Globus pallidus (tissue), 1 donor: ENCODE results near the gene RALGPS1.

Source experiments
- DNase-seq: peaks from one replicate; pipeline ENCODE4 v3.0.0-alpha.2; 2015; ENCODE audit warnings: low spot score

RALGPS1 gene

DNA sequence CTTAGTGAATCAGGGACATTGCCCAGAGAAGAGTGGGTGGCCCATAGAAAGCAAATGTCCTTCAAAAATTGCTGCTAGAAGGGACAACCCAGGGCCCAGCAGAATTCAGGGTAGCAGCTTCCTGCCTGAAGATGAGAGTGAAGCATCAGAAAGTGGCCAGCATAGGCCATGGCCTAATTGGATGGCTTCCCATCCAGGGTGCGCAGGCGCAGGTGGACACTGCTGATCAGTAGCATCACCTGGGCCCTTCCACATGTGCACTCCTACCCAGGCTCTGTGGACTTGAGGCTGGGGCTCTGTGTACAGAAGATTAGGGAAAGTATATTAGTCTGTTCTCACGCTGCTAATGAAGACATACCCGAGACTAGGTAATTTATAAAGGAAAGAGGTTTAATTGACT, 291.4 kb downstream of the RALGPS1 start:
- DNase-seq: no peak

DNA sequence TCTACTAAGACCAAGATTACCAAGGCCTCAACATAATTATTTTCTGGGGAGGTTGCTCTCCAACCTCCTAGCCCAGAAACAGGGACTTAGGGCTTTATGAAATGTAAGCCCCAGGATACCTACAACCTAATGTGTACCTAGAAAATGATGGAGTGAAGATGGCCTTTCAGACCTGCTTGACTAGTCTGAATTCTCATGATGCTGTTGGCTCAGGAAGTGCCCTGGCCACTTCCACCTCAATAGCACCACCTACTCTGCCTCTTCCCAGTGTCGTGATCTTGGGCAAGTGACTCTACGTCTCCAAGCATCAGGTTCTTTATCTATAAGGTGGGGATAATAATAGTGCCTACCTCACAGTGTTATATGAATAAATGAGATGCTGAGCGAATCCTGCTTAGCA, 292.1 kb downstream of the RALGPS1 start:
- no peak for DNase-seq

DNA sequence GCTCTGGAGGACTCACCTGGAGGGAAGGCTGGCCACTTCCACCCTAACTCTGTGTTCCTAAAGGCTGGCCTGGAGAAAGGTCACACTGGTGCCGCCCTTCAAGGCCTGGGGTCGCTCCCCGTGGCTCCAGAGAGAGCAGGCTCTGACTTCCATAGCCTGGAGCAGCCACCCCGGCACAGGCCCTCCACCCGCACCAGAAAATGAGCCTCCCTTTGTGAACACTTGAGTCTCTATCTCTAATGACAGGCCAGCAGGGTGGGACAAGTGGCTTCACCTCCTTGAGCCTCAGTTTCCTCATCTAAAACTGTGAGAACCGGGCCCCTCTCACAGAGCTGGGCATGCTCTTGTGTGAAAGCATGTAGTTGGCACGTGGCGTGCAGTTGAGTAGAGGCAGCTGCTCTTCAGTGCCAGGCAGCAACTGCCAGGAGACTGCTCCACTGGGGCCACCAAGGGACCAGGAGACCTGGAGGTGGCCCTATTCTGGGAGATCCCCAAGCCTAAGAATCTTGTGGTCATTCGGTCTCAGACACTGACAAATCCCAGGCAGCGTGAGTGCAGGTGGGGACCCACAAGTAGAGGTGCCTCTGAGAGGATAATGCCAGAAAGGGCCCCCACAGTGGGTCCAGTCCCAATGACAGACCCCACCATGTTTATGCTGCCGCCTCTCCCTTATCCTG, 293.3 kb downstream of the RALGPS1 start:
- no peak for DNase-seq

DNA sequence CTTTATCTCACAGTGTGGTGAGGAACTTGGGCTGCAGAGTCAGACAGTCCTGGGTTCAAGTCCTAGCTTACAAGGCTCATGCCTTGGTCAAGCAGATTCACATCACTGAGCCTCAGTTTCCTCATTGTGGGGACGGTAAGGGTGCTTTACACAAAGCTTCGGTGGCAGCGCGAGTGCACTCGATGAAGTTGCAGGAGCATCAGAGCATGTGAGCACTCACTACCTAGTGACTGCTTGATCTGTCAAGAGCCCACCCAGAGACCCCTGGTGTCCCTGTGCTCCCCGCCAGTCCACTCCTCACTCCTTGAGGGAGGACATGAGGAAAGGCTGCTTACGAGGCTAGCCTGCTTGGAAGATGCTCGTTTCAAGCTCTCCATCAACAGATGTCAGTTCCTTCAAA, 293.8 kb downstream of the RALGPS1 start:
- DNase-seq: no peak

DNA sequence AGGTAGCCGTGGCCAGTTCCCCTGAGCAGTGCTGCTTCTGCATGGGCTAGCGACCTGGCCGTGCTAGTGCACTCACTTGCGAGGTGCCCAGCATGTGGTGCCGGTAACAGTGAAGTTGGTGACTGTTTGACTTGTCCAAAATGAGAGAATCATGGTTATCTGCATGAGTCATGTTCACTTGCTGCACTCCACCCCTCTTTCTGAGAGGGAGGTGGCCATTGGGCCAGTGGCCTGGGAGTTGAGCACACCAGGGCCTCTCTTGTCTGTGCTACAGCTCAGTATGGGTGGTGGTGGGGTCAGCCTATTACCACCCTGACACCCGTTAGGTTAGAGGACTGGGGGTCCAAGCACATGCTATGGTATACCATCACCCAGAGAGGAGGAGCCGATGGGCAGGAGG, 294.6 kb downstream of the RALGPS1 start:
- no peak for DNase-seq

DNA sequence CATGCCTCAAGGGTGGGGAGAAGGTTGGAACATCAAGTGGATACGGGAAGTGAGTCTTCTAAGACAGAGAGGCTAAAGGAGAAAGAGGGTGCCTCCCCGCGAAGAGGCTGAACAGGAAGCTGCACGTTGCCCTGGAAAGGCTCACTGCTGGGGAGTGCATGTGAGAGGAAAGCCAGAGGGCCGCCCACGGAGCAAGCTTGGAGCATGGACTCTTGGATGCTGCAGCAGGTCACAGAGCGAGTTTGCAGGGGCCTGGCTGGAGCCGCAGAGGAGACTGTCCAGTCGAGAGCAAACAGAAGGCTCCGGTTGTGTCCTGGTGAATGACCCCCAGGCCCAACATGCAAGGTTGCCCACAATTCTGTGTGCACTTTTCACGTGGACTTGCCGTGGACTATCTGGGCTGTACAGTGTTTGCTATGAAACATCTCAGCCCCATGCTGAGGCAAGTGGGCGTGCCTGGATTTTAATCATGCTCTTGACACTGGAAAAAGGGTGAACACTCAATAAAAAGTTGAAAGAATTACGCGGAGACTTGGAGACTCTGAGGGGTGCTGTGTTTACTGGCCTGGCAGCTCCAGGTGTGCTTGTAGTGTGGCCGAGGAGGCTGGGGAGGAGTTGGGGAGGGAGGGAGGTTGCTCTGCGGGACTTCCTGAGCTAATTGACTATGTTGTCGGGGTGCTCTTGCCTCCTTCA, 295.5 kb downstream of the RALGPS1 start:
- DNase-seq: no peak

DNA sequence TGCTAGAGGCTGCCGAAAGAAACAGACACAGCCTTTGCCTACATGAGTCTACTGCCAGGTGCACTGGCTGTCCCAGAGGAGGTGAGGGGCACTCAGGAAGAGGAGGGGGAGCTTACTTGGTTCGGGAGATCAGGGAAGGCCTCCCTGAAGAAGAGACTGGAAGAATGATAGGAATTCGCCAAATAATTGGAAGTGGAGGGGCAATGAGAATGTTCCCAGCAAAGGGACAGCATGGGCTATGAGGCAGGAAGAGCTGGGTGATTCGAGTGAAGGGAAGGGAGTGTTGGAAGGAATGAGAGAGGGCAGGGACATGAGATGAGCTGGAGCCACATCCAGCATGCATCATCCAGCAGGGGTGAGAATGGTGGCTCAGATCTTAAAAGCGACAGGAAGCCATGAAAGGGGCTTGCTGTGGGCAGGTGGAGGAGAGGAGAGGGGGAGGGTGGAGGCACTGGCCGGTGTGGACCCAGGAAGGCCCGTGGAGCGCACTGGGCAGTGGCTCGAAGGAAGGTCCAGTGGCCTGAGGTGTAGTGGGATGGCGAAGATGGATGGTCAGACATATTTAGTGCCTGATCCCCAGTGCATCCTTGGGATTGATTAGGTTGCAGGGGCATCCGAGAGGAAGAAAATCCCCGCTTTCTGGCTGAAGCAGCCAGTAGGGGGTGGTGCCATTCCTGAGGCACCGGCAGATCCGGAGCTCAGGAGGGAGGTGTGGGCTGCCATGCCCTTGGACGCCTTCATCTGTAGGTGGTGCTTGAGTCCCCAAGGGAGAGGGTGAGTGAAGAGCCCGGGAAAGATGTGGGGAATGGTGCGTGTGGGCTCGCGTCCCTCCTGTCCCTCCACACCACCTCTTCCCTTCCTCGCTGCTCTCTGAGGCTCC, 296.5 kb downstream of the RALGPS1 start:
- no peak for DNase-seq

DNA sequence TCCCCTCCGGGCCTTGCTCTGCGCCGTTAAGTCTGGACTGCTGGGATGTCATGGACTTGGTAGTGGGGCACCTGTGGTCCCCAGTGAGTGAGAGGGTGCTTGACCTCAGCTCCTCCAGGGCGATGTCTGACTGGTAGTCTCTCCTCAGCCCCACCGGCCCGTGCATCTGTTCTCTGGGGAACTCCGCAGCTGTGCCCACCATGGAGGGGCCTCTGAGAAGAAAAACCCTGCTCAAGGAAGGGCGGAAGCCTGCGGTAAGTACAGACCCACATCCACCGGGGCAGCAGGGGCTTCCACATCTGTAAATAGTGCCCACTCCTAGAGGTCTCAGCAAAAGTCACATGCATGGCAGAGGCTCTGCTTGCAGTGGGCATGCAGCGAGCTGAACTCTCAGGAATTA, 297.4 kb downstream of the RALGPS1 start:
- DNase-seq: no peak

DNA sequence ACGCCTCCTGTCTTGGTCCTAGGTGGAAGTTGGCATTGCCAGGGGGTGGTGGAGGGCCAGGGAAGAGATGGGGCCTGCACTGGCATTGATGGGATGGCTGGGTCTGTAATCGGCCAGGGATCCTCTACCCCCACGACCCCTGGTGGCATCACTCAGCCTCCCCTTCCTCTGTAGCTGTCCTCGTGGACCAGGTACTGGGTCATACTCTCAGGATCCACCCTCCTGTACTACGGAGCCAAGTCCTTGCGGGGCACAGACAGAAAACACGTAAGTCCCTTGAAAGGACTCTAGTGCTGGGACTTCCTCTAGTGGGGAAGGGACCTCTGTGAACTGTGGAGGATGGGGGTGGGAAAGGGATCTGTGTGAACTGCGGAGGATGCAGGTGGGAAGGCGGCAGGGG, 297.9 kb downstream of the RALGPS1 start:
- no peak for DNase-seq

DNA sequence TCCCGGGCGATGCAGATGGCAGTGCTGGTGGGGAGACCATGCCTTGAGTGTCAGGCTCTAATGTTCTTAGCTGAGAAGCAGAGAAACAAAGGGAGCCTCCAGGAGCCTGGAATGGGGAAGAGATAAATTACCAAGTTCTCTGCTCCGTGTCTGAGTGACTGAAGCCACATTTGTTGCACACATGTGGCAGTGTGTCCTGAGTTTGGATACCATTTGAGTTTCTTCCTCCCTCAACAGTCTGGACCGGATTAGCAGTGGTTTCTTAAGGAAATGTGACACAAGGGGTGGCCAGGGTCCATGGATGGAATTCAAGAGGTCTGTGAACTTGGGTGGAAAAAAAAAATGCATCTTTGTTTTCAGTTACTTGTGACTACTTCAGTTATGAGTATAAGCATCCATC, 299.3 kb downstream of the RALGPS1 start:
- no peak for DNase-seq

DNA sequence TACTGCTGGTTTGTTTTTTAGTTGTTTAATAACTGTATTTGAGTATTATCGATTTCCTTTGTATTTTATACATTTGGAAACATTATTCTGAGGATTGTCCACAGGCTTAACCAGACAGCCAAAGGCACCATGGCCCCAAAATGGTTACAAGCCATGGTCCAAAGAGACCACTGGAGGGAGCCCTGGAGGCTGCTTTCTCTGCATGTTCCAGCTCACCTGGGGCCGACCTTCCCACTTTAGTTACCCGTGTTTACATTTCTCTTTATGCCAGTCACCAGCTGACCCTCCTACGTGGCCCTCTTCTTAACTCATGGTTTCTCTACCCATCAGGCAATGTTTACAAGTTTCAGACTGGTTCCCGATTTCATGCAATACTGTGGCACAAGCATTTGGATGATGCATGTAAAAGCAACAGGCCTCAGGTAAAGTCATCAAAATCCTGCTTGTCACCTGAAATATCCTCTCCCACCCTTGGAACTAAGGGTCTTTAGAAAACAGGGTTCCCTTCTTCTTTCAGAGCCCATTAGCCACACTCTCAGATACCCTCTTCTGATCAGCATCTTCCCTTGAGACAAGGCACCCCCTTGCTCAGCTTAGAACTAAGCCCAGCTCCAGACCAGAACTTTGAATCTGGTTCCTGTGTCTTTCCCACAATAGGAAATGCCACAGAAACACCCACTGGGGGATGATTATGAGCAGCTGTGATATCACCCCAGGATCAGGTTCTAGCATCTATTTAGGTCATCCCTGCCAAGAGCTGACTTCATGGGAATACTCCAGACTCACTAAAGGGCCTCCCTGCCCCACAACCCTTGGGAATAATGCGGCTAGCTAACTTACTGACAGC, 300.1 kb downstream of the RALGPS1 start:
- DNase-seq: peak; percentile 22

DNA sequence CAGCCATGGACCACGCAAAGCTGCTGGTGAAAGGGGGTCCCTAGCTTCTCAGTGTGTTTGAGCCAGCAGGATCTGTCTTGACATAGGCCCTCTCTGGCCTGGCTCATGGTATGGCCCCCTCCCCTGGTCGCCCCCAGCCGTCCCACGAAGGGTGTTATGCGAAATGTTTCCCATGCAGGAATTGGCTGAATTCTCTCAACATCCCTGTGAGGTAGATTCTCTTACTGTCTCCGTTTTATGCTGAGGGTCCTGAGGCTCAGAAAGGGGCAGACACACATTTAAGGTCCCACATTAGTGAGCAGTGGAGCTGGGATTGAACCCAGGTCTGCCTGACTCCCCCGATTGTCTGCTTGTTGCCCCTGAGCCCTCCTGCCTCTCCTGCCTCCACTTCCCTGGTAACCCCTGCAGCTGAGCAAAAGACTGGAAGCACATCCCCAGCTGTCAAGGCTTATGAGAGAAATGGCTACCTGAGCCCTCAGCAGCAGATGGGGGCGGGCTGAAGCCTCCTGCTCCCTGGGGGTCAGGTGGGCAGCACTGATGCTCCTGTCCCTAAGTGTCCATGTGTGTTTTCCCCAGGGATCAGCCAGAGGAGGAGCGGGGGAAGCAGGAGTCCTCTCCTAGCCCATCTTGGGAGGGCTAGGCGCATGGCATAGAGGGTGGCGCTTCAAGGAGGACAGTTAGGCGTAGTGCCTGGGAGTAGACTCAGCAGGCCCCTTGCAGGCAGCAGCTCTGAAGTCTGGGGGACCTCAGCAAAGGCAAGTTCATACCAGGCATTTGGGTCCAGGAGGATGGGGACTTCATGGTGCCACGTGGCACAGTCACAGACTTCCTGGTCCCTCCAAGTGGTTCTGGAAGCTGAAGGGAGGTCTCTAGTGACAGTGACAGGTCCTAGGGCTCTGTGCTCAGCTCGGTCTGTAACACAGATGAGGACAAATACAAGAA, 301.0 kb downstream of the RALGPS1 start:
- DNase-seq: no peak

DNA sequence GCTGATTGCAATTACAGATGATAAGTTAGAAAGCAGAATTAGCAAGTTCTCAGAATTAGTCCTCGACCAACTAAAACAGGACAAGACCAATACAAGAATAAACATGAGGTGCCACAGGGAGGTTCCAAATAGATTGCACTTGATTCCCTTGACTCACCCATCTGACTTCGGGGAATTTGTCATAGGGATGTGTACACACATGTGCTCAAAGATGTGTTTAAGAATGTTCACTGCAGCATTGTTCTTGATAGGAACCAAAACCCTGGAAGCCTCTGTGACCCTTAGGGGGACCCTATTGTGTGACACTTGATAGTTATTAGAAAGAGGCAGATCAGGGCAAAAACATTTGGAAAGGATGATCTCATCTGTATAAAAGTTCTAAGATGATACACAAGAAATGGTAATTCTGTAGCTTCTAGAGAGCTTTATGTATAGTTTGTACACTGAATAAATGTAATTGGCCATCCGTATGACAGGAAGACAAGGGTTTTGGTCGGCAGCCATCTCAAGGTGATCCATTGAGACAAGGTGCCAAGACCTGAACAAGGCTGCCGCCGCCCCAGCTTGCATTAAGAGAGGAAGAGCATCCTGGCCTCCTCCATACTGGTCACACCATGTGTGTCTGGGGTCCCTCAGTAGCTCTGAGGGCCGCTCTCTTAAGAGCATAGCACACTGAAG, 301.8 kb downstream of the RALGPS1 start:
- DNase-seq: no peak

DNA sequence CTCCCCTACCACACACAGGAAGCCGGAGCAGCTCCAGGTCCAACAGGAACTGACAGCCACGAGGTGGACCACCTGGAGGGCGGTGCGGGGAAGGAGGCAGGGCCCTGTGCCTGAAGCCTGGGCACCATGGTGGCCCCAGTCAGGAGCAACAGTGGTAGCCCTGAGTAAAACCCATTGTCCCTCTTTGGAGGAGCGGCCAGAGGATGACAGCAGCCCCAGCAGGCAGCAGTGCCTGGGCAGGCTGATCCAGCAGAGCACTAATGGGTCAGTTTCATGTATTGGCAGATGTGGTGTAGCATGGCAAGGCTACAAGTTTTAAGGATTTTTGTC, 302.3 kb downstream of the RALGPS1 start:
- DNase-seq: peak; percentile 26

DNA sequence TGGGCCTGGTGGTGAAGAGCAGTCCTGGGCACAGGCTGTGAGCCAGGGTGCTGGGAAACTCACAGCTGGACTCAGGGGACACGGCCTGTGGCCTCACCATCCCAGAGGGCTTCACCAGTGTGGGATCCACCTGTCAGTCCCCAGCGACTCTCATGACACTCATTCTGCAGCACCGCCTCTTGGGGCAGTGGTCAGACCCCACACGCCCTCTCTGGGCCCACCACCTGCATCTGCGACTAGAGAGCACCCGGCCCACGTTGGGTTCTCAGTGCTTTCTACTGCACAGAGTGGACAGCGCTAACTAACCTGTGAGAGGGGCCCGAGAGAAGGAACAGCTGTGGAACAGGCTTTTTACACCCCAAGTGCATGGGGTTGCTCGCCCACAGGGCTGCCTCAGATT, 304.2 kb downstream of the RALGPS1 start:
- no peak for DNase-seq

DNA sequence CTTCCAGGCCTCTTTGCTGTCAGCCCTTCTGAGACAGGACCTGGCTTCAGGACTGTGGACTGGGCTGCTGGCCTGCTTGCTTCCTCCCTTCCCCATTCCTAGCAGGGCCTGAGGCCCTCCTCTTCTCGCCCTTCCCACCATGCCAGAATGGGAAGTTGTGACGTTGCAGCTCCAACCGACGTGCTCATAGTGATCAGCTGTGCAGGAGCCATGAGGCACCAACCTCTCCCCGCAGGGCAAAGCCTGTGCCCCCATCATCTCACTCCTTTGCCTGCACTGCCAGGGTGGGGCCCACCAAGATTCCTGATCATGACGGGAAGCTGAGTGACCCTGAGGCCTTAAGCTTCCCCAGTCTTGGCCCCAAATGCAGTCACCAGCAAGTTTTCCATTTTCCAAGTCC, 304.9 kb downstream of the RALGPS1 start:
- DNase-seq: no peak

DNA sequence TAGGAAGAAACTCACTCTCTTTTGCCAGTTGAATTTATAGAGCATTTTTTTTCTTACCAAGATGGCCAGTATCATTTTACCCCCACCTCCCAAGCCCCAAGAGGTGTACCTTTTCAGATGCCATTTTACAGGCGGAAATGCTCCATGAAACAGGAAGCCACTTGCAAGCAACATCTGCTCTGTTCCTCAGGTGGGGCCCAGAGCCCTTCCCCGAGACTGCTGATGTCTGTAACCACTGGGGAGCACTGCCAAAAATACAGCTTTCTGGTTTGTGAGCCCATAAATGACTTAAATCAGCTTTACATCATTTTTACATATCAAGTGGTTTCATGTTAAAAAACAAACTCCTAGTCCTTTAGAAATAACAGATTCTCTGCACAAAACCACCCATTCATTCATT, 307.1 kb downstream of the RALGPS1 start:
- no peak for DNase-seq

DNA sequence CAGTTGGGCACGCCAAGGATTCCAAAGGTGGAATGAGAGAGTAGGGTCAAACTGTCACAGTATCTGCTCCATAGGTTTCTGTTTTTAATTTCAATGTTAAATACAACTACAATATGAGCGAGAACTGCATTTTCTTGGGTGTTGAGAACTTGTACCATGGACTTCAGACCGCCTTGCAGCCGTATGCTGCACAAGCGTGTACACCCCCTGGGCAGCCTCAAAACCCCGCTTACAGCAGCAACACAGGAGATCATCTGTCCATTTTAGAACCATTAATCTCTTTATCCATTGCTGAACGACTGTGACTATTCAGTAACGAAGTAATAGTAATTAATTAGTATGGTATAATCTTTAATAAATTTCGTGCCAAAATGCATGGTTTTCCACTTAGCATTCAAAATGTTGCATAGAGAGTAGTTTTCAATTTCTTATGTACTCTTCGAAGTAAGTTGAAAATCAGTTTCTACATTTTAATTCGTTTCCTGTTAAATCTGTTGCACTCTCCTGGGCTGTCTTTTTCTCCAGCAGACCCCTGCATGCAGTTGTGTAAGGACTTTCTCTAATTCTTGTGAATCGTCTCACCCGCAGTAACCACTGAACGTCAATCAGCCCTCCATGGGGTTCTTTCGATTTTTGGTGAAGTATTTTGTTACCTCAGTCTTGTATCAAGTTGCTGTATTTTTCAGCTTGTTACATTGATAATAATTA, 308.0 kb downstream of the RALGPS1 start:
- DNase-seq: no peak

DNA sequence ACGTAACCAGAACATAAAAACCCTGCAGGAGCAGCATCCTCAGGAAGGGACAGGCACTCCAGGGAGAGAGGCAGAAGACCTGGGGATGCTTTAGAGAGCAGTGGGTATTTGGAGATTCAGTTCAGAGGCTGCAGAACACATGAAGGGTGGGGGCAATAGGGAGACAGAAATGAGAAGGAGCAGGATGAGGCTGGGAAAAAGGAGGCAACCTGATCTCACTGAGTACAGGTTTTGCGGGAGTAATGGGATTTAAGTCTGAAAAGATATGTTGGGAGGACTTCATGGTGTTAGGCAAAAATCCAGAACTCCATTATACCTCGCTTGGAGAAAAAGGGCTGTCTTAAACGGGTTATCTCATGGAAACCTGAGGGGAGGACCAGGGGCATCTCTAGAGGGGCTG, 308.7 kb downstream of the RALGPS1 start:
- peak; percentile 24 for DNase-seq

DNA sequence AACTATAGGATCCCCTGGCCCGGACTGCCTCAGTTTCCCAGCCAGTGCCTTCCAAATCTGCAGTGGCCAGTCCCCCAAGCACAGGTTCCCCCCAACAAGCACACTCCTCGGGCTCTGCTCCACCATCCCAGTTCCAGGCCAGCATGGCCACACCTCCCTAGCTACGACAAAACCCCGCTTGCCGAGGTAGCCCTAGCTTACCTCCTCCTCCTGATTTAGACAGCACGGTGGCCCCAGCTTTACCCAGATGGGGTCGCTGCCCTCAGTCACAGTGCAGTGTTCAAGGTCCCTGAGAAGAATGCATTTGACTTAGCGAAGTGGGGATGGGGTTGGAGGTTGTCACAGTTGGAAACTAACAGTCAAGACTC, 309.2 kb downstream of the RALGPS1 start:
- peak; percentile 13 for DNase-seq
